GM19238 (cell line): ENCODE results near the gene DNAJC3.
"Not testable (repeated sequence)": the region's sequence is repeated elsewhere in the genome, so short reads cannot be mapped to it uniquely, and the experiment has no call there.

Experiments used
- DNase-seq: peaks from one replicate; pipeline ENCODE4 v3.0.0; 2011; ENCODE audit warnings: low spot score; ENCODE audit not compliant: insufficient read length

Gene DNAJC3

GRCh38 chr13:95667235-95667634 lies 9.7 kb upstream of the DNAJC3 start:
- not testable (repeated sequence) for DNase-seq

- DNase-seq, result no peak
These were observed 5.3 kb upstream of the DNAJC3 start for GRCh38 chr13:95671597-95671996.

GRCh38 chr13:95676105-95676761 lies 706 bp upstream of the DNAJC3 start:
- DNase-seq, result no peak

- no peak for DNase-seq
These were observed 776 bp downstream of the DNAJC3 start for GRCh38 chr13:95677564-95678266.

- no peak for DNase-seq
These were observed 2.0 kb downstream of the DNAJC3 start for GRCh38 chr13:95678967-95679366.

GRCh38 chr13:95679722-95680121 lies 2.8 kb downstream of the DNAJC3 start:
- DNase-seq, result no peak

GRCh38 chr13:95684418-95684817 lies 7.5 kb downstream of the DNAJC3 start:
- DNase-seq, result no peak

- not testable (repeated sequence) for DNase-seq
These were observed 8.0 kb downstream of the DNAJC3 start for GRCh38 chr13:95684960-95685359.

- no peak for DNase-seq
These were observed 12.6 kb downstream of the DNAJC3 start for GRCh38 chr13:95689582-95689926.

GRCh38 chr13:95690986-95691385 lies 14.0 kb downstream of the DNAJC3 start:
- DNase-seq, result not testable (repeated sequence)

GRCh38 chr13:95697052-95697680 lies 20.2 kb downstream of the DNAJC3 start:
- DNase-seq, result no peak

- DNase-seq, result no peak
These were observed 21.3 kb downstream of the DNAJC3 start for GRCh38 chr13:95698047-95698749.

GRCh38 chr13:95703576-95703975 lies 26.6 kb downstream of the DNAJC3 start:
- DNase-seq, result no peak

- DNase-seq, result no peak
These were observed 27.6 kb downstream of the DNAJC3 start for GRCh38 chr13:95704510-95704909.

GRCh38 chr13:95706356-95706755 lies 29.4 kb downstream of the DNAJC3 start:
- DNase-seq, result no peak

- no peak for DNase-seq
These were observed 30.1 kb downstream of the DNAJC3 start for GRCh38 chr13:95707035-95707434.

GRCh38 chr13:95707442-95708390 lies 30.8 kb downstream of the DNAJC3 start:
- DNase-seq, result no peak

- DNase-seq, result no peak
These were observed 31.4 kb downstream of the DNAJC3 start for GRCh38 chr13:95708391-95708774.

GRCh38 chr13:95708811-95709500 lies 32.0 kb downstream of the DNAJC3 start:
- no peak for DNase-seq

- DNase-seq, result no peak
These were observed 33.4 kb downstream of the DNAJC3 start for GRCh38 chr13:95710313-95710712.
